ENCODE results near the gene TRNP1. TPM values are rescaled to one million over a fixed set of nuclear protein-coding genes. Genes with fewer than 3 reads are reported as not detected.
A peak's percentile ranks its signal among the peaks of the same experiment; 100 is the strongest.

Gene TRNP1
- total RNA-seq, 2 experiments from 2014 or later: 0.19 TPM; not detected in 1

- no peak within 1 kb of the TSS for H3K27ac ChIP-seq (ENCODE audit: low read depth, low read length, poor library complexity, severe bottlenecking)
- no peaks in the 10 kb centered on the region for H3K9me2 ChIP-seq (ENCODE audit: insufficient read depth, low read length)
- H3K79me2 ChIP-seq (ENCODE audit: insufficient read depth, low read depth, low read length): no peaks in the 10 kb centered on the region
- TF ChIP-seq EZH2phosphoT487 (IDR thresholded peaks at IDR 0.05; ENCODE audit: borderline replicate concordance, low read depth, low read length): no peak
- TF ChIP-seq CTCF (conservative IDR thresholded peaks at IDR 0.05; ENCODE audit: low read length): no peak
- no peak for DNase-seq (ENCODE audit: low spot score)
- POLR2A ChIA-PET: no interaction called here
- no peak within 1 kb of the TSS for H2AFZ ChIP-seq (ENCODE audit: low read length)
- no peaks in the 10 kb centered on the region for H4K20me1 ChIP-seq (ENCODE audit: insufficient read depth, low read length)
- BruUV-seq (replicated peaks): no TSS peak
- intact Hi-C loops (cut with micrococcal nuclease; ENCODE audit: unreplicated experiment): loop anchor here (10.0 kb wide), 1 partner anchor 135 kb away; no protein-coding TSS in a partner anchor
- H3K4me2 ChIP-seq (ENCODE audit: low read length): peak within 1 kb of the TSS; percentile 53; the same call in 1 of the 2 replicates
- H3K4me3 ChIP-seq (ENCODE audit: low read depth, low read length, poor library complexity, severe bottlenecking): no peak within 1 kb of the TSS
- H3K36me3 ChIP-seq (ENCODE audit: insufficient read depth, low read length): no peaks in the 10 kb centered on the region
- H3K4me1 ChIP-seq (ENCODE audit: insufficient read depth, low read length, poor library complexity, severe bottlenecking): no peaks in the 10 kb centered on the region
- CTCF ChIA-PET (ENCODE audit: unreplicated experiment): no interaction called here
- no peaks in the 10 kb centered on the region for H3K9me3 ChIP-seq (ENCODE audit: low read length)
Measured at GRCh38 chr1:26959722-26960624, 33.5 kb upstream of the TRNP1 start, which contains the start of gene KDF1. KDF1 (minus strand) TSS chr1:26960468; CDS start chr1:26952380, 8,088 bp downstream.

GRCh38 chr1:26960625-26960966, 32.9 kb upstream of the TRNP1 start:
- Histone ChIP-seq H3K9me3 (ENCODE audit: low read length) (no peaks in the 10 kb centered on the region), H3K79me2 (ENCODE audit: insufficient read depth, low read depth, low read length) (no peaks in the 10 kb centered on the region), H3K4me3 (ENCODE audit: low read depth, low read length, poor library complexity, severe bottlenecking) (no peak overlapping the region), H2AFZ (ENCODE audit: low read length) (no peak overlapping the region), H3K4me1 (ENCODE audit: insufficient read depth, low read length, poor library complexity, severe bottlenecking) (no peaks in the 10 kb centered on the region), H3K9me2 (ENCODE audit: insufficient read depth, low read length) (no peaks in the 10 kb centered on the region), H3K27ac (ENCODE audit: low read depth, low read length, poor library complexity, severe bottlenecking) (no peak overlapping the region), H3K36me3 (ENCODE audit: insufficient read depth, low read length) (no peaks in the 10 kb centered on the region), H4K20me1 (ENCODE audit: insufficient read depth, low read length) (no peaks in the 10 kb centered on the region), H3K4me2 (ENCODE audit: low read length) (no peak overlapping the region)
- ChIA-PET POLR2A (no interaction called here), CTCF (ENCODE audit: unreplicated experiment) (no interaction called here)
- BruUV-seq (replicated peaks): no TSS peak
- intact Hi-C loops (cut with micrococcal nuclease; ENCODE audit: unreplicated experiment): loop anchor here (10.0 kb wide), 1 partner anchor 134 kb away; no protein-coding TSS in a partner anchor
- TF ChIP-seq EZH2phosphoT487 (IDR thresholded peaks at IDR 0.05; ENCODE audit: borderline replicate concordance, low read depth, low read length) (no peak), CTCF (conservative IDR thresholded peaks at IDR 0.05; ENCODE audit: low read length) (no peak)
- DNase-seq (ENCODE audit: low spot score): no peak

- CTCF ChIA-PET (ENCODE audit: unreplicated experiment): no interaction called here
- TF ChIP-seq EZH2phosphoT487 (IDR thresholded peaks at IDR 0.05; ENCODE audit: borderline replicate concordance, low read depth, low read length): no peak
- no peak for TF ChIP-seq CTCF (conservative IDR thresholded peaks at IDR 0.05; ENCODE audit: low read length)
- BruUV-seq (replicated peaks): no TSS peak
Measured at GRCh38 chr1:26961826-26962225, 31.7 kb upstream of the TRNP1 start.

More at GRCh38 chr1:26961826-26962225, 31.7 kb upstream of the TRNP1 start:
- H3K27ac ChIP-seq (ENCODE audit: low read depth, low read length, poor library complexity, severe bottlenecking): no peak overlapping the region
- no peaks in the 10 kb centered on the region for H3K79me2 ChIP-seq (ENCODE audit: insufficient read depth, low read depth, low read length)
- H3K36me3 ChIP-seq (ENCODE audit: insufficient read depth, low read length): no peaks in the 10 kb centered on the region
- no peaks in the 10 kb centered on the region for H4K20me1 ChIP-seq (ENCODE audit: insufficient read depth, low read length)
- H2AFZ ChIP-seq (ENCODE audit: low read length): no peak overlapping the region
- POLR2A ChIA-PET: interaction anchor here (0.6 kb wide), 1 partner anchor 14 kb away, joined by 3 read pairs; no protein-coding TSS in a partner anchor
- intact Hi-C loops (cut with micrococcal nuclease; ENCODE audit: unreplicated experiment): loop anchor here (10.0 kb wide), 1 partner anchor 133 kb away; no protein-coding TSS in a partner anchor
- H3K4me2 ChIP-seq (ENCODE audit: low read length): no peak overlapping the region
- no peak for DNase-seq (ENCODE audit: low spot score)
- no peaks in the 10 kb centered on the region for H3K9me3 ChIP-seq (ENCODE audit: low read length)
- H3K4me1 ChIP-seq (ENCODE audit: insufficient read depth, low read length, poor library complexity, severe bottlenecking): no peaks in the 10 kb centered on the region
- H3K9me2 ChIP-seq (ENCODE audit: insufficient read depth, low read length): no peaks in the 10 kb centered on the region
- no peak overlapping the region for H3K4me3 ChIP-seq (ENCODE audit: low read depth, low read length, poor library complexity, severe bottlenecking)

All from OCI-LY7 (cell line).